K562 (cell line): ENCODE data around the gene CHD6. TPM values are rescaled to one million over a fixed set of nuclear protein-coding genes. Genes with fewer than 3 reads are reported as not detected.

Source experiments
- ATAC-seq: fragments of 200-7000 bp; cut with Tn5 transposase; 3 replicates; pipeline ENCODE4 v1.9.1; 2020; ENCODE audit warnings: moderate library complexity
- BruUV-seq: library from RNA; stranded (reverse); fragments of 400-500 nt; replicated peaks from 2 replicates; lab custom pipeline; 2021; lab: Mats Ljungman, UMichigan
- CTCF ChIA-PET: fragments of 300-600 bp; formaldehyde crosslinking; extraction: SDS; loops from one replicate; lab custom pipeline; 2021; ENCODE audit warnings: low intra/inter-chr PET ratio; lab: Yijun Ruan, JAX
- POLR2A ChIA-PET: fragments of 300-600, 350-650 bp; sonication (Branson Sonifier 250); formaldehyde crosslinking; extraction: SDS; loops from one replicate; lab custom pipeline; 2021; ENCODE audit warnings: antibody characterized with exemption, inconsistent platforms; lab: Yijun Ruan, JAX
- DNase-seq, 4 experiments: peaks; one replicate each; pipeline versions ENCODE4 v3.0.0 to v3.0.0-alpha.2; 2011 to 2018; ENCODE audit warnings: low spot score in 3 of 4, mixed read lengths in 3 of 4; ENCODE audit errors: extremely low read depth in 1 of 4
- FAIRE-seq: peaks from 2 replicates; lab custom pipeline; 2011; peaks lifted over from hg19 to GRCh38; lab: Jason Lieb, UNC
- H2AFZ ChIP-seq: 2 replicates; pipeline ENCODE4 v1.6.0; 2011; ENCODE audit warnings: low read depth, low read length, control low read depth, inconsistent platforms
- H3K27ac ChIP-seq: fragments of 200-600 bp; 3 replicates; pipeline ENCODE4 v1.8.0; 2011; ENCODE audit warnings: low read depth, mild to moderate bottlenecking, control low read depth, inconsistent platforms, low read length, moderate library complexity, mixed read lengths; ENCODE audit errors: extremely low read depth
- H3K27me3 ChIP-seq, 2 experiments: fragments of 300-600 bp in 1 of 2; 2 replicates in 1 of 2; 3 replicates in 1 of 2; pipeline versions ENCODE4 v1.6.0 to v1.8.0; 2011; ENCODE audit warnings: inconsistent platforms in 2 of 2, low read length in 2 of 2, mild to moderate bottlenecking in 1 of 2, mixed read lengths in 1 of 2, moderate library complexity in 1 of 2; ENCODE audit not compliant: control insufficient read depth in 2 of 2, insufficient read depth in 2 of 2
- H3K36me3 ChIP-seq: fragments of 300-600 bp; 3 replicates; pipeline ENCODE4 v1.8.0; 2011; ENCODE audit warnings: mild to moderate bottlenecking, low read length, inconsistent platforms; ENCODE audit not compliant: control insufficient read depth, insufficient read depth
- H3K4me1 ChIP-seq, 2 experiments: fragments of 200-600 bp in 1 of 2; replicated peaks in 1 of 2; 2 replicates in 1 of 2; 3 replicates in 1 of 2; pipeline versions ENCODE4 v1.5.1 to v1.8.0; 2011; ENCODE audit warnings: inconsistent platforms in 2 of 2, low read length in 2 of 2, mild to moderate bottlenecking in 1 of 2, mixed read lengths in 1 of 2, moderate library complexity in 1 of 2; ENCODE audit not compliant: control insufficient read depth in 2 of 2, insufficient read depth in 2 of 2
- H3K4me2 ChIP-seq: 2 replicates; pipeline ENCODE4 v1.6.1; 2011; ENCODE audit warnings: low read length, control low read depth, inconsistent platforms, mixed read lengths; ENCODE audit not compliant: insufficient read depth
- H3K4me3 ChIP-seq: fragments of 200-600 bp; sonication (generic), shearing (Covaris generic); 2 replicates; pipeline ENCODE4 v1.5.1; 2016; ENCODE audit warnings: control low read depth, inconsistent platforms
- H3K79me2 ChIP-seq: fragments of 200-600 bp; 3 replicates; pipeline ENCODE4 v1.8.0; 2011; ENCODE audit warnings: low read length, inconsistent platforms; ENCODE audit not compliant: control insufficient read depth, insufficient read depth
- H3K9ac ChIP-seq, 2 experiments: 2 replicates each; pipeline versions ENCODE4 v1.6.0 to v1.6.1; 2011; ENCODE audit warnings: low read depth in 2 of 2, low read length in 2 of 2, control low read depth in 1 of 2, inconsistent platforms in 1 of 2, mild to moderate bottlenecking in 1 of 2, mixed read lengths in 1 of 2; ENCODE audit not compliant: insufficient read depth in 1 of 2
- H3K9me1 ChIP-seq: one replicate; pipeline ENCODE4 v1.6.0; 2011; ENCODE audit warnings: inconsistent platforms, mild to moderate bottlenecking, low read length, moderate library complexity; ENCODE audit not compliant: control insufficient read depth, insufficient read depth
- H3K9me3 ChIP-seq: replicated peaks from 2 replicates; pipeline ENCODE4 v1.5.1; 2011; ENCODE audit warnings: low read depth, low read length, inconsistent platforms; ENCODE audit not compliant: control insufficient read depth, insufficient read depth
- H4K20me1 ChIP-seq: replicated peaks from 2 replicates; pipeline ENCODE4 v1.6.1; 2011; ENCODE audit warnings: low read length, inconsistent platforms, mixed read lengths; ENCODE audit not compliant: control insufficient read depth, insufficient read depth
- DACH1 ChIP-seq: fragments of 450-650 bp; IDR thresholded peaks from 2 replicates; pipeline ENCODE4 v1.6.1; 2018; ENCODE audit not compliant: partially characterized antibody
- L3MBTL2 ChIP-seq: fragments of 450-650 bp; IDR thresholded peaks from 2 replicates; pipeline ENCODE4 v1.6.1; 2016; ENCODE audit warnings: mild to moderate bottlenecking, moderate library complexity
- MCM5 ChIP-seq: fragments of 450-650 bp; IDR thresholded peaks from 2 replicates; pipeline ENCODE4 v1.6.1; 2016; ENCODE audit warnings: low read depth
- NBN ChIP-seq: fragments of 450-650 bp; IDR thresholded peaks from 2 replicates; pipeline ENCODE4 v1.6.1; 2016; ENCODE audit warnings: low read depth, mild to moderate bottlenecking
- NELFE ChIP-seq: IDR thresholded peaks from 2 replicates; pipeline ENCODE4 v1.6.1; 2011; ENCODE audit warnings: mild to moderate bottlenecking; ENCODE audit not compliant: insufficient read depth, insufficient read length
- POLR2AphosphoS5 ChIP-seq: IDR thresholded peaks from 2 replicates; pipeline ENCODE4 v1.6.1; 2011; ENCODE audit warnings: mild to moderate bottlenecking, low read depth, low read length, moderate library complexity; ENCODE audit not compliant: control insufficient read depth, insufficient read depth
- RREB1 ChIP-seq: fragments of 250-450 bp; sonication (Bioruptor Pico); IDR thresholded peaks from 2 replicates; pipeline ENCODE4 v1.4.0; 2020
- ZFP1 ChIP-seq: fragments of 450-650 bp; formaldehyde crosslinking; IDR thresholded peaks from 2 replicates; pipeline ENCODE4 v1.4.0; 2020; ENCODE audit warnings: mild to moderate bottlenecking, mixed read lengths
- ZNF592 ChIP-seq: fragments of 450-650 bp; IDR thresholded peaks from 2 replicates; pipeline ENCODE4 v1.6.1; 2017; ENCODE audit warnings: antibody characterized with exemption, mild to moderate bottlenecking
- ZNF655 ChIP-seq: fragments of 250-450 bp; sonication (Bioruptor Pico); IDR thresholded peaks from 2 replicates; pipeline ENCODE4 v1.5.0; 2021
- in situ Hi-C: fragments of 300-500 bp; cut with MboI; formaldehyde crosslinking; loops from 4 replicates; pipeline ENCODE4 v1.15.0; 2018; ENCODE audit warnings: inconsistent platforms, mixed read lengths
- intact Hi-C: fragments of 100-400 bp; cut with micrococcal nuclease; formaldehyde crosslinking; loops from 2 replicates; pipeline ENCODE4 v1.14.2; 2022
- polyA plus RNA-seq, 8 experiments: library from polyadenylated mRNA; depleted of rRNA in 4 of 8; stranded (reverse) in 5 of 8; unstranded in 3 of 8; fragments of >200 nt; fragmentation: Nextera tagmentation in 2 of 8; fragmentation: Illumina TruSeq in 1 of 8; extraction: Ambion mirVana in 2 of 8; extraction: Trizol in 1 of 8; gene quantifications; 2 replicates each; pipeline versions ENCODE4 v1.2.1 to v1.2.3, GENCODE V29; 2011 to 2014; ENCODE audit warnings: inconsistent platforms in 1 of 8, missing spikeins in 1 of 8
- total RNA-seq, 7 experiments: library from RNA; depleted of rRNA in 6 of 7; stranded (reverse); fragments of >200 nt in 6 of 7; fragmentation: Illumina TruSeq in 2 of 7; extraction: Trizol in 2 of 7; gene quantifications; 2 replicates each; pipeline versions ENCODE4 v1.2.1 to v1.2.3, GENCODE V29; 2011 to 2021; ENCODE audit warnings: low replicate concordance in 1 of 7

Gene CHD6
- total and polyA plus RNA-seq, 9 of the 15 experiments (the other 6 are each of a cell fraction or from before 2014, with no cell fraction given) = 3.9 to 24.2 (median 12.8) TPM

- H3K36me3 ChIP-seq = peaks cover 77% of the 10 kb centered on the region; the same call in 2 of the 3 replicates
- DNase-seq = no peak
- H3K9me3 ChIP-seq = no peaks in the 10 kb centered on the region
- CTCF ChIA-PET = no interaction called here
- no peak overlapping the region for H3K4me3 ChIP-seq
- FAIRE-seq = no peak
- H3K27ac ChIP-seq = no peak overlapping the region
- H3K79me2 ChIP-seq = no peaks in the 10 kb centered on the region
- no peaks in the 10 kb centered on the region for H3K9me1 ChIP-seq
- no peaks in the 10 kb centered on the region for H3K27me3 ChIP-seq
- intact Hi-C loops (no loop called here), in situ Hi-C loops (no loop called here)
- H4K20me1 ChIP-seq = no peaks in the 10 kb centered on the region
- H3K9ac ChIP-seq = no peak overlapping the region
- no peak overlapping the region for H3K4me2 ChIP-seq
- no peak for TF ChIP-seq ZFP1
- no peak for TF ChIP-seq L3MBTL2
- no peak for TF ChIP-seq POLR2AphosphoS5
- no peak for TF ChIP-seq NELFE
- no peak for TF ChIP-seq RREB1 (CRISPR knock-in tag)
- TF ChIP-seq ZNF655 = no peak
- no peak for TF ChIP-seq DACH1
- TF ChIP-seq MCM5 = no peak
- TF ChIP-seq ZNF592 = no peak
- no peak for TF ChIP-seq NBN
- POLR2A ChIA-PET = no interaction called here
- ATAC-seq = no peak
- BruUV-seq = no TSS peak
- no peak overlapping the region for H2AFZ ChIP-seq
- H3K4me1 ChIP-seq = peaks cover 0 to 9% of the 10 kb centered on the region in 2 experiments; a peak in 3 of 5 replicates
Measured at GRCh38 chr20:41454250-41454649, 163.9 kb downstream of the CHD6 start.
